NCI-H446 treated with DMSO at 0.1 percent for 48 hours (cell line): ENCODE results near the gene ARL16.

Experiments used
- DNase-seq: peaks from one replicate; lab custom pipeline; 2025; lab: John Stamatoyannopoulos, UW

Gene ARL16, protein sequence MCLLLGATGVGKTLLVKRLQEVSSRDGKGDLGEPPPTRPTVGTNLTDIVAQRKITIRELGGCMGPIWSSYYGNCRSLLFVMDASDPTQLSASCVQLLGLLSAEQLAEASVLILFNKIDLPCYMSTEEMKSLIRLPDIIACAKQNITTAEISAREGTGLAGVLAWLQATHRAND

DNA sequence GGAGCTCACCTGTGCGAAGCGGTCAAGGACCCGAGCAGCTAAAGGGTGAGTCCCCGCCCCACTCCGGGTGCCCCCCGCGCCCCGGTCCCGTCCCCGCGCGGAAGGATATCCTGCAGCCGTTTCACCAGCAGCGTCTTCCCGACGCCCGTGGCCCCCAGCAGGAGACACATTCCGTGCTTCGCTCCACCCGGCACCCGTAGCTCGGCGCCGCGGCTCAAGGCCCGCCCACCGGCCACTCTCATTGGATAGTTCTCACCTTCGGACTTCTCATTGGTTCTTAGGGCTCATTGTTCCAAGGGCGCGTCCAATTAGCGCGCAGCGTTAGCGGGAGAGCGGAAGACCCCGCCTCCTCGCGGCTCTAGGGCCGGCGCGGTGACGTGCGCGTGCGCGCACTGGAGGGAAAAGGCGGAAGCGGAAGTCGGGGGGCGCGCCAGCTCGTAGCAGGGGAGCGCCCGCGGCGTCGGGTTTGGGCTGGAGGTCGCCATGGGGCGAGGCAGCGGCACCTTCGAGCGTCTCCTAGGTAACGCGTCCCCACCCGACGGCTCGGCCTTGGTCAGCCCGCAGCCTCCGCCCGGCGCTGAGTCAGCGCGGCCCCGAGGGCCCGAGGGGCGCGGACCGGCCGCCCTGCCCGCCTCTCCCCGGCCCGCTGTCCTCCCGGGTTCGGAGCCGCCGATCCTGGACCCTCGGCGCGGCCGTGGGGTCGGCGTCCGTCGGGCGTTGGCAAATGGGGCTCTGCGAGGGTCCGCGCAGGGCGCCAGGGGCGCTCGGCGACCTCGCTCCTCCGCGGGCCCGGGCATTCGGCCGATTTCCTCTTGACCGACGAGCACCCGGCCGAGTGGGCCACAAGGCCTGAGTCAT, at the start of gene ARL16, which contains the start of gene HGS:
ARL16 (minus strand) TSS at position 214 of the 858 bp plus-strand sequence; CDS start at position 170, 44 bp downstream.
HGS (plus strand) TSS at position 428 of the 858 bp plus-strand sequence; CDS start at position 484, 56 bp downstream.
- DNase-seq = peak; percentile 98

DNA sequence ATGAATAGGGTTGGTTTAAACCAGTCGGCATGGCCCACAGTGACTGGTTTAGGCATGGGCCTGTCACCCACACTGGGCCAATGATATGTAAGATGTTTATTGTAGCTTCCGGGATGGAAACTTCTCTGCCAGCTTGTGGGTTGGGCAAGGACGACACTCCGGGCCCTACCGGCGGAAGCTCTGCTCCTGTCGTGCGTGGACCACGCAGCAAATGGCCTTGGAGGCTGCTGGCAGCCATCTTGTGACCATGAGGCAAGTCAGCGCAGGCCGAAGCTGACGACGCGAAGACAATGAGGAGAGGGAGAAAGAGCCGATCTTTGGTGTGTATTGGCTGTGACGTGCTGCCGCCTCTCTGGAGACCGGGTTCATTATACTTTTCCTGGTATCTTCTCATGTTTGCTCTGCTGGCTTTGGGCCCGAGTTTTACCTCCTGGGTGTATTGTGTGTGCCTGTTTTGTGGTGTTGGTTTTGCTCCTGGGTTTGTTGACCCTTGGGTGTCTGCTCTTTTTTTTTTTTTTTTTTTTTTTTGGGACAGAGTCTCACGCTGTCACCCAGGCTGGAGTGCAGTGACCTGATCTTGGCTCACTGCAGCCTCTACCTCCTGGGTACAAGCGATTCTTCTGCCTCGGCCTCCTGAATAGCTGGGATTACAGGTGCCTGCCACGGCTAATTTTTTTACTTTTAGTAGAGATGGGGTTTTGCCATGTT, 43.9 kb upstream of the ARL16 start:
- no peak for DNase-seq

DNA sequence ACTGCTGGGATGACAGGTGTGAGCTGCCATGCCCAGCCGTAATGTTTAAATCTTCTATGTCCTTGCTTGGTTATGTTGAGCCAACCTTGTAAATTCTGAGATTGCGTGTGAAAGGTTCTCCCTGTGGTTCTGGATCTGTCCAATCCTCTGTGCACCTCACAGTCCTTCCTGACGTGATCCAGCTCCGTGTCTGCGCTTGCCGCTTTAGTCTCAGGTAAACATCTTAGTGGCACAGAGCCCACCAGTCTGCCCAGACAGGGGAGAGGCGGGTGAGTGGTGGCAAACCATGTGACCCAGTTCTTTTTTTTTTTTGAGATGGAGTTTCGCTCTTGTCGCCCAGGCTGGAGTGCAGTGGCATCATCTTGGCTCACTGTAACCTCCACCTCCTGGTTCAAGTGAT, 42.4 kb upstream of the ARL16 start:
- no peak for DNase-seq

DNA sequence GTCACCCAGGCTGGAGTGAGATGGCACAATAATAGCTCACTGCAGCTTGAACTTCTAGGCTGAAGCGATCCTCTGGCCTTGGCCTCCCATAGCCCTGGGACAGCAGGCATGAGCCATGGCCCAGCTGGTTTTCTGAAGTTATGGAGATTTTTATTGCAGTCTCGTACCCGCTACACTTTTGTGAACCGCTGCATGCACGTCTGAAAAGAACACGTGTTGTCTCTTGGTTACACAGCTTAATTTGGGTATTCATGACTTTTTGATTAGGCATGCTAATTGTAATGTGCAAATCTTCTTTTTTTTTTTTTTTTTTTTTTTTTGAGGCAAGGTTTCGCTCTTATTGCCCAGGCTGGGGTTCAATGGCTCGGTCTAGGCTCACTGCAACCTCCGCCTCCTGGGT, 41.8 kb upstream of the ARL16 start:
- DNase-seq = no peak

DNA sequence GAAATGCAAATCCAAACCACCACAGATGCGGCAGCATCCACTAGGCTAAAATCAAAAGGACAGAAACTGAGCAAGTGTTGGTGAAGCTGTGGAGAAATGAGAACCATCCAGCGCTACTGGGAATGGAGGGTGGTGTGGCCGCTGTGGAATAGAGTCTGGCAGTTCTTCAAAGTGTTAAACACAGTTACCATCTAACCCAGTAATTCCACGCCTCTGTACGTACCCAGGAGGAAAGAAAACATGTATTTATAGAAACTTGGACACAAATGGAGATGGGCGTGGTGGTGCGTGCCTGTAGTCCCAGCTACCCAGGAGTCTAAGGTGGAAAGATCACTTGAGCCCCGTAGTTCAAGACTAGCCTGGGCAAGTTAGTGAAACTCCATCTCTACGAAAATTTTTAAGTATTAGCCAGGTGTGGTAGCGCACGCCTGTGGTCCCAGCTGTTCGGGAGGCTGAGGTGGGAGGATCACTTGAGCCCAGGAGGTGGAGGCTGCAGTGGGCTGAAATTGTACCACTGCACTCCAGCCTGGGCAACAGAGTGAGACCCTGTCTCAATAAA, 40.1 kb upstream of the ARL16 start:
- no peak for DNase-seq

DNA sequence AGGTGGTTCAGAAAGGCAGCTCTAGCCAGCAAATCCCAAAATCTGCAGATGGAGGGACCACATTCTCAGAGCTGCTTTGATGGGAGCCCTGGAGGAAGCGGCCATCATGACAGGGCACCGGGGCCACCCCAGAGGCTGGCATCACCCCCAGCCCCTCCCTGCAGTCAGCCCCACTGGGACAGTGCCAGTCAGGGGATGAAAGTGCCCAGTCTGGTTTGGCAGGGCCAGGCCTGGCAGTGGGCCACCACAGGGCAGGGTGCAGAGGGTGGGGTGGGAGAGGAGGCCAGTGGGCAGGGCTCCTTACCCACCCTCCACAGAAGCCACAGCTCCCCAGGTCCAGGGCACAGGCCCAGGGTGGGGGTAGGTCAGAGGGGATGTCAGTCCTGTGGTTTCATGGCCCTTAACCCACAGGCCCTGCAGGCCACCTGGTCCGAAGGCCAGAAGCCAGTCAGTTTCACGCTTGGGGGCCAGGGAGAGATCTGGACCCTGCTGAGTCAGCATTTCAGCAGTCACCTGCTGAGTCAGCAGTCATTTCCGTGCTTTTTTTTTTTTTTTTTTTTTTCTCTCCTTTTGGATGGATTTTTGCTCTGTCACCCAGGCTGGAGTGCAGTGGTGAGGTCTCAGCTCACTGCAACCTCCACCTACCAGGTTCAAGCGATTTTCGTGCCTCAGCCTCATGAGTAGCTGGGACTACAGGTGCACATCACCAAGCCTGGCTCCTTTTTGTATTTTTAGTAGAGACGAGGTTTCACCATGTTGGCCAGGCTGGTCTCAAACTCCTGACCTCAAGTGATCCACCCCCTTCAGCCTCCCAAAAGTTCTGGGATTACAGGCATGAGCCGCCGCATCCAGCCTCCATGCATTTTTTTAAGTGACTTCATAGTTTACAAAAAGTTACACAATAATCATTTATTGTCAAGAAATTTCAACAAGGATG, 38.9 kb upstream of the ARL16 start:
- no peak for DNase-seq

DNA sequence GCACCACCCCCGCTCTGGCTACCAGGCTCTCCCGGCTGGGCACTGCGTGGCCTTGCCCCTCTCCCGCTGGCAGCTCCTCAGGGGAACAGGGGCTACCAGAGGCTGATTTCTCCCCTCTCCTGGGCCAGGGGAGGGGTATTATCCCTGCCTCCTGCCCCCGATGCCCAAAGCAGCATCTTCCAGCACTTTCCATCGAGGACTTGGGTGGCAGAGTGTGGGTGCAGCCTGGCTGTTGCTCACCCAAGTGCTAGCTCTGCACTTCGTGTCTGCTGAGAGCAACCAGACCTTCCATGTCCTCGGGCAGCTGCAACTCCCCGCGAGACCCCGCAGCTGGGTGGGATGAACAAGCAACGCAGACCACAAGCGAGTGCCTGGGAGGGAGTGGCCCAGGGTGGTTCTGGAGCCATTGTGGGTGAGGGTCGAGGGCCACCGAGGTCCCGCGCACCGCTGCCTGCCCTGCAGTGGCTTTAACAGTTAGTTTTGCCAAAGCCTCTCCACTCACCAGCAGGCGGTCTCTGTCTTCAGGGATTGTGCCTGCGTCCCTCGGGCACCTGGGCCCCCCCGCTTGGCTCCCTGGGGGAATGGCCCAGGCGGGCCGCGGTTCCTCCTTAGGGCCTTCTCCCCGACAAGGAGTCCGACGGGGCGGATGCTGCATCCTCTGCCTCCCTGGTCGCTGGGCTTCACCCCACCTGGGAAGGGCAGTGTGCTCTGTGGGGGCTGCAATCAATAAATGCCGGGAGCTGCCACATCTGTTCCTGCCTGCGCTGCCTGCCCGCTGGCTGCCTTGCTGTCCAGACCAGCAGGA, 36.9 kb upstream of the ARL16 start:
- DNase-seq = no peak

DNA sequence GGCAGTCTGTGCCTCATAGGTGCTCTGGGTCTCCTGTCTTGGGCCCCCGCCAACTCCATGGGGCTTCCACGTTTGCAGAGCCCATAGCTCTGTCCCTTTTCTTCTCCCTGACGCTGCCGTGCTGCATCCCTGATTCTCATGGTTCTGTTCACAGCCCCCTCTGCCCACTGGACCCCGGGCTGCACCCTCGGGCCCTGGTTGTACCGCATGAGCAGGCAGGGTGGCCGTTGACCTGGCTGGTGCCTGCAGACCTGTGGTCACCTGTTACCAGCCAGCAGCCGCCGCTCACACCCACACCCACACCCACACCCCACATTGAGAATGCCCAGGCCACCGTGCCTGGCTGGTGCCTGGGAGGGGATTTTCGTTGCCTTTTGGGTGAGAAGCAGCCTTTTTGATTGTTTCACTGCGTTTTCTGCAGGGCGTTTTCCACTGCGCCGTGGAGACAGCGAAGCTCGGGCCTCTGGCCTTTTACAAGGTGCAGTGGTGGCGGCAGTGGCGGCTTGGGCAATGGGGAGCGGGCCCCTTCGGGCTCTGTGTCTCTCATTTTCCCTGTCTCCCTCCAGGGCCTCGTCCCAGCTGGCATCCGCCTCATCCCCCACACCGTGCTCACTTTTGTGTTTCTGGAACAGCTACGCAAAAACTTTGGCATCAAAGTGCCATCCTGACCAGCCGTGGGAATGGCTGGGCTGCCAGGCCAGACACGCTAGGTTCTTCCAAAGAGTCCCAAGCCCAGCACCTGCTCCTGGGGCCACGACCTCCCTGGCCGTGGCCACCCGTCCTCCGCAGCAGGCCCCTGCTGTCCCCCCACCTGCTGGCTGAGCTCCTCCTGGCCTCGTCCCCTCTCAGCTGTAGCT, 36.0 kb upstream of the ARL16 start:
- DNase-seq = no peak

DNA sequence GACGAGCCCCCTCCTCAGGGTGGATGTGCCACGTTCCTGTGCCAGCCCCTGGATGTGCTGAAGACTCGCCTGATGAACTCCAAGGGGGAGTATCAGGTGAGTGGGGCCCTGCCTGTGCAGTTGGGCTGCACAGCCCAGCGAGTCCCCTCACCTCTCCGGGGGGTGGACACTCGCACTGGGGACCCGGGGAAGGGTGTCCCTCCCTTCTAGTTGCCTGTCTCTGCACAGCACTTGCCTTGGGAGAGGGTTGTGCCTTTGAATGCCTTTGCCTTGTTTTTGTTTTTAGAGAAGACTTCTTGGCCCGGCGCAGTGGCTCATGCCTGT, 34.1 kb upstream of the ARL16 start:
- no peak for DNase-seq

DNA sequence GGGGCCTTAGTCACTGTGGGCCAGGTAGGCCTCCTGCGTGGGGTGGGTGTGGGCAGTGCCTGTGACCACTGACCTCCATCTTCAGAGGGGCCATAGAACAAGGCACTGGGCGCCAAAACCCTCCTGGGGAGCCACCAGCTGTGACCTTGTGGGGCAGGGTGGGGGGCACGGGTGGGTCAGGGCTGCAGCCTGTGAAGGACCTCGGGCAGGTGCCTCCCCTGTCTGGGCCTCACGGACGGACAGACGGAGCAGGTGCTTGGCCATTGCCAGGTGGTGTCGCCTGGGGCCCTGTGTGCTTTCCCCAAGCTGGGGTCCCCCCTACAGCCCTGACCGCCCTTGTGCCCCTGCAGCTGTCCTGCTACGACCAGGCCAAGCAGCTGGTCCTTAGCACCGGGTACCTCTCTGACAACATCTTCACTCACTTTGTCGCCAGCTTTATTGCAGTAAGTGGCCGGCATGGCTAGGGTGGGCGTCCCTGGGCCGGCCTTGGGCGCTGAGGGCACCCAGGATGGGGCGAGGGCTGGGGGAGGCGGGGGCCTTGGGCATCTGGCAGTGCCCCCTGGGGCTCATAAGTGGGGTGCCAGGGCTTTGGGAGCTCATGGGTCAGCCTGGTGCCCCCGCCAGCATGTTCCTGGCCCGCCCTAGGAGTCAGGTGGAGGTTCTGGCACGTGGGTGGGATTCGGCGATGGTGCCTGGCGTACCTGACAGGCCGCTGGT, 33.6 kb upstream of the ARL16 start:
- no peak for DNase-seq

DNA sequence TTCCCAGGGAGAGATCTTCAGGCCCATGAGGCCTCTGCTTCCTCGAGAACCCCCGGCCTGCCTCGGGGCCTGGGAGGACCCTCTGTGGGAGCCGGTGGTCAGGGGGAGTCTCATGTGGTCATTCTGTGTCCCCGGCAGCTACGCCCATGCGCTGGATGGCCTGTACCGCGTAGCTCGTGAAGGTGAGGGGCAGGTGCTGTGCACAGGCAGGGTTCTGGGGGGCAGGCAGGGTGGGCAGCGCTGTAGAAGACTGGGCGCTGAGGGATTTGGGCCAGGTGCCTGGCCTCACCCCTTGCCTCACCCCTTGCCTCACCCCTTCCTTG, 33.0 kb upstream of the ARL16 start:
- no peak for DNase-seq

DNA sequence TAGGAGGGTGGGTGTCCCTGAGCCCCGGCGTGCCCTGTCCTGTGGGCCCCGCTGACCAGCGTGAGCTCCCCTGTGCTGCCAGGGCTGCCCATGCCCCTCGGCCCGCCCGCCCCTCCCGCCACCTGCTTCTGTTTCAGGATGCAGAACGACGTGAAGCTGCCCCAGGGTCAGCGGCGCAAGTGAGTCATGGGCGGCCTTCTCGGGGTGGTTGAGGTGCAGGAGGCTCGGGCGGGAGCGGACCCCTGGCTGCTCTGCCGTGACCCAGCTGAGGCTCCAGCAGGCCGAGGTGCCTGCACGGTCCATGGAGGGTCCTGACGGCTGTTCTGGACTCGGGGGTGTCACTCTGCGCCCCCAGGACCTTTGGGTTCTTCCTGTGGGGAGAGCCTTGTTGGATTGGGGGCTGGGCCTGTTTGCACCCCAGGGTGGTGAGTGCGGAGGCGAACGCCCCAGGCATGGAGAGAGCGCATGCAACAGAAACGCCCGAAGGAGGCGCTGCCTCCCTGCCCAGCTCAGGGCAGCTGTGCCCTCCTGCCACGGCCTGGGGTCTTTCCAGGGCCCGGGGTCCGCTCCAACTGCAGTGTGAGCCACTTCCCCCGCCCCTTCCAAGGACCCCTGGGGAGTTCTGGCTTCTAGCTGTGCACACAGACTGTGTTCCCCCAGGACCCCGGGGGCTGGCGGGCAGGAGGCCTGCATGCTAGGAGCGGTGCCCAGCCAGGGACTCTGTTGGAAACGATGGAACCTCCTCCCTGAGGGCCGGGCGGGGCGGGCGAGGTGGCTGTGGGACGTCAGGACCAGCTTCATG, 32.5 kb upstream of the ARL16 start:
- DNase-seq = no peak

DNA sequence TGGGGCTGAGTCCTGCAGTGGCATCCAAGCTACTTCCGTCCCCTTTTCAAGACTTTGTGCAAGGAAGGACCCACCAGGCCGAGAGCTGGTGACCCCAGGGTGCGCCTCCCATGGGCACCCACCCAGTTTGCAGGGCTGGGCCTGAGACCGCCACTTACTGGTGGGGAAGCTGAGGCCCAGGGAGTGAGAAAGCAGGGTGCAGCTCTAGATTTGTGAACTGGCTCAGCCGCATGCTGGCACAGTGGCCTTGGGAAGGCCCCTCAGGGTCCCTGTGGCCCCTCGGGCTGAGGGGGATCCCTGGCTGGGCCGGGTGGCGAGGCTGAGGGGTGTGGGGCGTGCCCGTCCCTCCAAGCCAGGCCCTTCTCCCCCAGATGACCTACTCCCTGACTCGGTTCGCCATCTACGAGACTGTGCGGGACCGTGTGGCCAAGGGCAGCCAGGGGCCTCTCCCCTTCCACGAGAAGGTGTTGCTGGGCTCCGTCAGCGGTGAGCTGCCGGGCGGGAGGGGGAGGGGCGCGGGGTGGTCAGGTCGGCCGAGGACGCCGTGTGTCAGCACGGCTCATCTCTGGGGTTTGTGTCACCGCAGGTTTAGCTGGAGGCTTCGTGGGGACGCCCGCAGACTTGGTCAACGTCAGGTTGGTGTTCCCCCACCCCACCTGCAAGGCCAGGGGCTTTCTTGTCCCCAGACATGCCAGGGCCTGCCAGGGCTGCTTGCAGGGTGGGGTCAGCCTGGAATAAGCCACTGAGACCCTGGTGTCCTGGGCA, 31.7 kb upstream of the ARL16 start:
- DNase-seq = no peak

DNA sequence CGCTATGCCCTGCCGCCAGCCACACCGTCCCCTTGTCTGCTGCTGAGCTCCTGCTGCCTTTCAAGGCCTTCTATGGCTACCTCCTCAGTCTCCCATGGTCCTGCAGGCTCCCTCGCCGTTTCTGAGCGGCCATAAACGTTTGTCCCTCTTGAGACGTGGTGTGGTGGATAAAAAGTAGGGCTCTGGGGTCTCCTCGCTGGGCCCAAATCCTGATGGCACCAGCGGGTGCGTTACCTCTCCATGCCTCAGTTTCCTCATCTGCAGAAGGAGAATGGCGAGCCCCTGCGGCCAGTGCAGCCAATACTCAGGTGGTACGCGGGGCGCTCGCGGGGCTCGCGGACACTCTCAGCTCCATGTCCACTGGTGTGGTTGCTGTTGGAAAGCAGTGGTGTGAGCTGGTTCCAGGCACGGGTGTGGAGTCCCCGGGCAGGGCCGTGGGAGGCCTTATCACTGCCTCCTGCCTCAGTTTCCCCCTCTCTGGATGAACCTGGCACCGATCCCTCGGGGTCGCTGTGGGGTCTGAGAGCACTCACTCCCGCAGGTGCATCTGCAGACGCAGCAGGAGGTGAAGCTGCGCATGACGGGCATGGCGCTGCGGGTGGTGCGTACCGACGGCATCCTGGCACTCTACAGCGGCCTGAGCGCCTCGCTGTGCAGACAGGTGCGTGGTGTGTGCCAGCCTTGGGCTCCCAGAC, 31.0 kb upstream of the ARL16 start:
- DNase-seq = no peak

DNA sequence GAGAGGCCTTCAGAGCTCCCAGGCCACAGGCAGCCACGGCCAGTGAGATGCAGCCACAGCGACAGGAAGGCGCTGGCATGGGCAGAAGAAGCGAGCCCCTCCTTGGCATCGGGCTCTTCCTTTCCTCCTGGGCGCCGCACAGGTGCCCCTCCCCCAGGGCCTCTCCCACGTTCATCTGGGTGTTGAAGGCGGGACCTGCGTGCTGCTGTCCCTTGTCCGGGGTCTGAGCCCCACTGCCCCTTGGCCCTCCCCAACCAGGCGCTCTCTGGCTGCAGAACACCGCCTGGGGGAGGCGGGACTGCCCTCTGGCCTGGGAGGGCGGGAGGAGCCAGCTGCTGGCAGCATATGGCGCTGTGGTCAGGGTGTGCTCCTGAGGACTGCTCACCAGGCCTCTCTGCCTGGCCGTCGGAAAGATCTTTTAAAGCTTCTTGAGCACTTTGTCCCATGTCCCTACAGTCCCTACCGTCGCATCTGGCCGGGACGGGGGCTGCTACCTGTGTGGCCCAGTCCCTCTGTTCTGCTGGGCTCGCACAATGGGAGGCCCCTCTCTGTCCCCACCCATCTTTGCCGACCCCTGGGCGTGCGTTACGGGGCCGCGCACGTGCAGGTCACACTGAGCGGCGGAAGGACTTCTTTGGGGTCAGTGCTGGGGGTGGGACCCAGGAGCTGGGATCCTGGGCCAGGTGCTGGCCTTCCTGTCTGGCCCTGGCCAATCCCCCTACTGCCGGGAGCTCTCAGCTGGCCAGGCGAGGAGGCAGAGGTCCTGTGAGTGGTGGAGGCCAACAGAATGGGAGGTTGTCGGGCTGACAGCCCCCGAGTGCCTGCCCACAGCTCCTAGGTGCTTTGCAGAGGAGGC, 30.2 kb upstream of the ARL16 start:
- no peak for DNase-seq

DNA sequence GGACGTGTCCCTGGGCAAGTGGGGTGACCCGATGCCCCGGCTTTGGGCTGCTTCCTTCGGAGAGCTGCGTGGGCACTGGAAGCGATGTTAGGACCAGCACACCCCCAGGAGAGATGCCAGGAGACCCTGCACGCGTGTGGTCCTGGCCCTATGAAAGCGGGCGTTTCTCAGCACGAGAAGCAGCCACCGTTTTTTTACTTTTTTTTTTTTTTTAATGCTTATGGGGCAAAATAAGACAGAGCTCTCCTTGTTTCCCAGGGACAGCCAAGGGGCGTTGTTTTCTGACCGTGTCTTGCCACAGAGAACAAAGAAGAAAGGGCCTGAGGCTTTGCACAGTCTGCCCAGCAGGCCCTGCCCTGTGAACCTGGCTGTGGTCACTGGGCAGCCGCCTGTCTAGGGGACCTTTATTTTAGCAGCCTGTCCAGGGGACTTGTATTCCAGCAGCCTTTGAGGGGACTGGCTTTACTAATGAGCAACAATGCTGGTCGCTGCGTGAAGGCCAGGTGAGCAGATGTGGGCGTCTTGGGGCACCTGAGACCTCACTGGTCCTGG, 29.5 kb upstream of the ARL16 start:
- DNase-seq = no peak
